IPS-11a (cell line): ENCODE results near the gene ADAMTSL2.

Source experiments
- H3K4me3 ChIP-seq: one replicate; pipeline ENCODE4 v1.5.1; 2013; ENCODE audit warnings: low read depth, low read length, control low read depth

Gene ADAMTSL2

DNA sequence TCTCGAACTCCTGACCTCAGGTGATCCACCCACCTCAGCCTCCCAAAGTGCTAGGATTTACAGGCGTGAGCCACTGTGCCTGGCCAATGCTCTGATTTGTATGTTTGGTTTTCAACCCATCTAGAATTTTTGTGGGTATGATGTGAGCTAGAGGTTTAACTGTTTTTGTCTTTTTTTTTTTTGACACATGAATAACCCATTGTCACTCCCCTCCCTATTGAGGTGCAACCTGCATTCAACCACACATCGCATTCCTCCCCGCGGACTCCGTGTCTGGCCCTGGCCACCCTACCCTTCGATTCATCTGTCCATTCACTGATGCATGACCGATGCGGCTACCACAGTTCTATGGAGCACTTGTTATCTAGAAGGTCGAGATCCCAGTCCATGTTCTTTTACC is 84.2 kb downstream of the ADAMTSL2 start:
- H3K4me3 ChIP-seq, result no peak overlapping the region

DNA sequence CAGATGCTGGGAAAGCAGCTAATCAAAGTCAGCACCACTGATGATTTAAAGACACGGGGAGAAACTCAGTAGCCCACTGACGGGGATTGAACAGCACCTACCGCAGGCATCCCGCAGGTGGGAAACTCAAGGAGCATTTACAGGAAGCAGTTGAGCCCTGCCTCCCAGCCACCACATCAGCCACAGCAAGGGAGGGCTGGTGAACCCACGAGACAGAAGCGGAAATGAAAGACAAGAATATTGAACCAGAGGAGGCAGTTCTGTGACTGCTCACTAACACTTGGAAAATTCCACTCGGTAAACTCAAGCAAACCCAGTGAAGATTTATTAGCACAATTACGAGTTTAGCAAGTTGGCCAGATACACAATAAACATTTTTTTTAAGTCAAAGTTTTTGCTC is 85.3 kb downstream of the ADAMTSL2 start:
- H3K4me3 ChIP-seq, result no peak overlapping the region

DNA sequence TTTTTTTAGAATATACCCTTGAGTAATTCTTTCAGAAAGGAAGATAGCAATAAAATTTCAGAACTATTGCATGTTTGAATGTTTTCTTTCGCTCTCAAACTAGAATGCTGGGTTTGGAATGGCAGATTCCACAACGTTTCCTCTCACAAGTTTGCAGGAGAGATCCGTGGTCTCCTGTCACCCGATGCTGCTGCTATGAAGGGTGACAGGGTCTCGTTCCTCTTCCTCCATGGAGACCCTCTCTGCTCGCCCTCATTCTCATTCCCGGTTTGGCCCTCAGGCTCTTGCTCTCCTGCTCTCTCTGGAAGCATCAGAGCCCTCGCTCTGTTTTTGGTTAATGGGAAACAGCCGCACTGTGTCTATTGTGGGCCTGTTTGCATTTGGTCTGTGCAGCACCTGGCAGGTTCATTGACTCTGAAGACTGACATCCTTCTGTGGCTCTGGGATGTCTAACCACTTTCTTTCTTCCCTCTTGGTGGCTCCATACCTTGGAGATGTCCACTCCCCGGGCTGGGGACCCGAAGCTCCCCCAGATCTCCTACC is 87.3 kb downstream of the ADAMTSL2 start:
- no peak overlapping the region for H3K4me3 ChIP-seq

DNA sequence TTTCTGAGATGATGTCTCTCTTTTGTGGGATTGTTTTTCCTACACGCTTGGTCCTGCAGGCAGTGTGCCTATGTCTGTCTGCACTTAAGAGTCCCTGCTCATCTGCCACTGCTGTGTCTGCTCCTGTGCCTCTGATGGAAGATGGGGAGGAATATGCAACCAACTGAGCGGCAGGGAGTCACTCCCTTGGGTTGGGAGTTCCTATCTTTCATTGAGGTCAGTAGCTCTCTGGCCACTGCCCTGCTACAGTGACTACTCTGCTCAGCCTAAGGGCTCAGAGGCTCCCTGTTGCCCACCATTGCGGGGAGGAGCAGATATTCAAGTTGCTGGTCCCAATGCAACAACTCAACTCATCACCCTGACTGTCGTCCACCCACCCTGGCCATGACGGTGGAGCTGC is 88.1 kb downstream of the ADAMTSL2 start:
- no peak overlapping the region for H3K4me3 ChIP-seq
